Common myeloid progenitor, CD34-positive (primary cell): ENCODE data around the gene SCART1.

Experiments used
- CTCF ChIA-PET: fragments of 350-600 bp; sonication (Branson Sonifier 250); formaldehyde crosslinking; loops from one replicate; lab custom pipeline; 2021; ENCODE audit warnings: antibody characterized with exemption; lab: Charles Lee
- POLR2A ChIA-PET: fragments of 350-600 bp; sonication (Branson Sonifier 250); formaldehyde crosslinking; loops from one replicate; lab custom pipeline; 2021; ENCODE audit warnings: antibody characterized with exemption; lab: Charles Lee
- DNase-seq, 3 donors: peaks; one replicate each; pipeline versions ENCODE4 v3.0.0 to v3.0.0-alpha.2; 2013
- H3K27ac ChIP-seq, 2 experiments: 1 replicate in 1 of 2; 2 replicates in 1 of 2; pipeline ENCODE4 v1.7.0; 2013; ENCODE audit warnings: inconsistent platforms in 2 of 2, low read length in 2 of 2, mild to moderate bottlenecking in 2 of 2, low read depth in 1 of 2, moderate library complexity in 1 of 2; ENCODE audit not compliant: severe bottlenecking in 2 of 2, insufficient read depth in 1 of 2, poor library complexity in 1 of 2
- H3K27me3 ChIP-seq, 5 experiments: replicated peaks in 2 of 5; 1 replicate in 3 of 5; 2 replicates in 2 of 5; pipeline versions ENCODE4 v1.6.1 to v1.7.0; 2013; ENCODE audit warnings: low read length in 4 of 5, mild to moderate bottlenecking in 2 of 5, moderate library complexity in 2 of 5, inconsistent platforms in 1 of 5; ENCODE audit not compliant: insufficient read depth in 5 of 5, control insufficient read depth in 4 of 5
- H3K36me3 ChIP-seq, 4 experiments: 1 replicate in 2 of 4; 2 replicates in 2 of 4; pipeline versions ENCODE4 v1.6.1 to v1.7.0; 2013; ENCODE audit warnings: low read length in 3 of 4, control low read depth in 1 of 4, mild to moderate bottlenecking in 1 of 4; ENCODE audit not compliant: control insufficient read depth in 4 of 4, insufficient read depth in 4 of 4
- H3K4me1 ChIP-seq, 4 experiments: 1 replicate in 3 of 4; 2 replicates in 1 of 4; pipeline versions ENCODE4 v1.6.1 to v1.7.1; 2013; ENCODE audit warnings: low read length in 3 of 4, mild to moderate bottlenecking in 3 of 4, control low read depth in 1 of 4, inconsistent platforms in 1 of 4, moderate library complexity in 1 of 4; ENCODE audit not compliant: control insufficient read depth in 4 of 4, insufficient read depth in 4 of 4; ENCODE audit errors: control extremely low read depth in 1 of 4
- H3K4me3 ChIP-seq, 7 experiments: 1 replicate in 4 of 7; 2 replicates in 3 of 7; pipeline versions ENCODE4 v1.5.1 to v1.7.0; 2013; ENCODE audit warnings: mild to moderate bottlenecking in 7 of 7, low read length in 6 of 7, moderate library complexity in 6 of 7, inconsistent platforms in 2 of 7, low read depth in 2 of 7, control low read depth in 1 of 7; ENCODE audit not compliant: insufficient read depth in 4 of 7, control insufficient read depth in 1 of 7; ENCODE audit errors: extremely low read depth in 1 of 7
- H3K9me3 ChIP-seq, 5 experiments: 1 replicate in 4 of 5; 2 replicates in 1 of 5; pipeline versions ENCODE4 v1.6.1 to v1.7.1; 2013; ENCODE audit warnings: low read length in 4 of 5, mild to moderate bottlenecking in 2 of 5, inconsistent platforms in 1 of 5, low read depth in 1 of 5, moderate library complexity in 1 of 5; ENCODE audit not compliant: control insufficient read depth in 4 of 5, insufficient read depth in 2 of 5; ENCODE audit errors: control extremely low read depth in 1 of 5
- WGBS: methylation state at CpG from one replicate; pipeline ENCODE4 v1.1.5; 2013; ENCODE audit not compliant: insufficient coverage; 5-methylcytosine and 5-hydroxymethylcytosine counted together

Gene SCART1

DNA sequence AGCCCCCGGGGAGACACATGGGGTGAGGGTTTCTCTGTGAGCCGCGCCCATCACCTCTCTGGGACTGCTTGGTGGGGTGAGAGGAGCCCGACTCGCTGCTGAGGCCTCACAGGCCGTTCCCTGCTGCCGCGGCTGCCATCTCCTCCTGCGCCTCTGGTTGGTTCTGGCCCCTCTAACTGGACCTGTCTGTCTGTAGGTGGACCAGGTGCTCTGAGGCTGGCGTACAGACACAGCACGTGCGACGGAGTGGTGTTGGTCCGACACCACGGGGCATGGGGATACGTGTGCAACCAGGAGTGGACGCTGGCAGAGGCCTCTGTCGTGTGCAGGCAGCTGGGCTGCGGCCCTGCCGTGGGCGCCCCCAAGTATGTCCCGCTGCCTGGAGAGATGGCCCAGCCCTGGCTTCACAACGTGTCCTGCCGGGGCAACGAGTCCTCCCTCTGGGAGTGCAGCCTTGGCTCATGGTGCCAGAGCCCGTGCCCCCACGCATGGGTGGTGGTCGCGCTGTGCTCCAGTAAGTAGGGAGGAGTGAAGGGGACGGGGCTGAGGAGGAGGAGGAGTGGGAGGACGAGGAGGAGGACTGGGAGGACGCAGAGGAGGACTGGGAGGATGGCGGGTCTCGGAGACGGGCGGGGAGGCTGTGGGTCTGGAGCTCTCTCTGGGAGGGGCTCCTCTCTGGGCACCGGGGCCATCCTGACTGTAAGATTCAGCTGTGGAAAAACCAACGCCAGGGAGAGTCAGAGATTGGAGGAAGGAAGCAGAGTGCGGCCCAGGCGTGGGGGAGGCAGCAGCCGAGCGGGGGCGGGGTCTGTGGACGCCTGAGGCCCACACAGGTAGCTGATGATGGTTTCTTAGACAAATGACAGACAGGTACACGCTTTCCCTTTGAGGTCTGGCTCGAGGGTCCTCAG lies 2.6 kb downstream of the SCART1 start:
- Histone ChIP-seq H3K4me3 (no peak overlapping the region), H3K27me3 (peaks cover 0 to 2% (median 0%) of the 10 kb centered on the region in 5 experiments), H3K27ac (no peak overlapping the region), H3K9me3 (peaks cover 0 to 14% (median 0%) of the 10 kb centered on the region in 5 experiments), H3K36me3 (no peaks in the 10 kb centered on the region), H3K4me1 (no peaks in the 10 kb centered on the region)
- ChIA-PET CTCF (no interaction called here), POLR2A (no interaction called here)
- WGBS: 94% methylated on average over 46 of the region's 46 CpGs
- DNase-seq: no peak

DNA sequence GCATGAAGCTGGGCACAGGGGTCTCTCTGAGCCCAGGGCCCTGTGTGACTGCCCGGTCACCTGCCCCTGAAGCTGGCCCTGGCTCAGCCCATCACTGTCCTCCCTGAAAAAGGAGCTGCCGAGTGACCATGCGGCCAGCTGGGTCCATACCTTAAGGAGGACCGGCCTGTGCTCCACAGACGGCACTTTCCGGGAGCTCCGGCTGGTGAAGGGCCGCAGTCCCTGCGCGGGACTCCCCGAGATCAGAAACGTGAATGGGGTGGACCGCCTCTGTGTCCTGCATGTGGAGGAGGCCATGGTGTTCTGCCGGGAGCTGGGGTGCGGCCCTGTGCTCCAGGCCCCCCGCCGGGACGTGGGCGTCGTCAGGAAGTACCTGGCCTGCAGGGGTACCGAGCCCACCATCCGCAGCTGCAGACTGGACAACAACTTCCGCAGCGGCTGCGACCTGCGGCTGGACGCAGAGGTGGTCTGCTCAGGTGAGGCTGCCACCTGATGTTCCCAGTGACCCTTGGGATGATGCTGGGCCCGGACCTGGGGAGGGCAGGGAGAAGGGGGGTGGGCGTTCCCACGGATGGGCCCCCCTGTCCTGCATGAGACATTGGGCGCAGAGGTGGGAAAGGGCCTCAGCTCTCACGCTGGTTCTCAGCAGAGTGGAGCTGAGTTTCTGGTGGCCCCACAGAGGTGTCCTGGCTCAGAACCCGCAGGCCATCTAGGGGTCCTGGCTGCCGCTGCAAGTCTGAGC lies 3.5 kb downstream of the SCART1 start:
- Histone ChIP-seq H3K9me3 (peaks cover 0 to 13% (median 0%) of the 10 kb centered on the region in 5 experiments), H3K4me3 (no peak overlapping the region), H3K27ac (no peak overlapping the region), H3K4me1 (no peaks in the 10 kb centered on the region), H3K27me3 (peaks cover 0 to 2% (median 0%) of the 10 kb centered on the region in 5 experiments), H3K36me3 (no peaks in the 10 kb centered on the region)
- 99% methylated on average over 29 of the region's 34 CpGs for WGBS
- CTCF ChIA-PET: no interaction called here
- POLR2A ChIA-PET: no interaction called here
- no peak for DNase-seq

DNA sequence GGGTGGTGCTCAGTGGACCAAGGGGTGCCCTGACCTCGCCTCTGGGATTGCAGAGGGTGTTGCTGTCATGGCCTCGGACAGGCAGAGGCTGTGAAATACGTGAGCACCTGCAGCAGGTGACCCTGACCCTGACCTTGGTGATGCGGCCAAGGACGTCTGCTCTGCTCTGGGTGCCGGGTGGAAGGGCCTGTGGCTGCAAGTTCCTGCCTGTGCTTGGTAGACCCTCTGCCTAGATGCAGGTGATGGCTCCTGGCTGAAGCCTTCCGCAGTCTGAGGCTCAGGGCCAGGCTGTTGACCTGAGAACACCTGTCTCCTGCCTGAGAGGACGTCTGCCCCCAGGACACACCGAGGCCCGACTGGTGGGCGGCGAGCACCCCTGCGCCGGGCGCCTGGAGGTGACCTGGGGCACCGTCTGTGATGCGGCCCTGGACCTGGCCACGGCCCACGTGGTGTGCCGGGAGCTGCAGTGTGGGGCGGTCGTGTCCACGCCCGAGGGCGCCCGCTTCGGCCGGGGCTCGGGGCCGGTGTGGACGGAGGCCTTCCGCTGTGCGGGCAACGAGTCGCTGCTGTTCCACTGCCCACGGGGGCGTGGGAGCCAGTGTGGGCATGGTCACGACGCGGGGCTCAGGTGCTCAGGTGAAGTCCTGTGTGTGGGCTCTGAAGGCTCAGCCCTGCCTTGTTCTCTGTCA lies 4.4 kb downstream of the SCART1 start:
- 94% methylated on average over 38 of the region's 40 CpGs for WGBS
- Histone ChIP-seq H3K27ac (no peak overlapping the region), H3K4me1 (no peaks in the 10 kb centered on the region), H3K9me3 (peaks cover 0 to 11% (median 0%) of the 10 kb centered on the region in 5 experiments), H3K27me3 (peaks cover 0 to 2% (median 0%) of the 10 kb centered on the region in 5 experiments), H3K36me3 (no peaks in the 10 kb centered on the region), H3K4me3 (no peak overlapping the region)
- POLR2A ChIA-PET: no interaction called here
- CTCF ChIA-PET: no interaction called here
- DNase-seq: no peak

DNA sequence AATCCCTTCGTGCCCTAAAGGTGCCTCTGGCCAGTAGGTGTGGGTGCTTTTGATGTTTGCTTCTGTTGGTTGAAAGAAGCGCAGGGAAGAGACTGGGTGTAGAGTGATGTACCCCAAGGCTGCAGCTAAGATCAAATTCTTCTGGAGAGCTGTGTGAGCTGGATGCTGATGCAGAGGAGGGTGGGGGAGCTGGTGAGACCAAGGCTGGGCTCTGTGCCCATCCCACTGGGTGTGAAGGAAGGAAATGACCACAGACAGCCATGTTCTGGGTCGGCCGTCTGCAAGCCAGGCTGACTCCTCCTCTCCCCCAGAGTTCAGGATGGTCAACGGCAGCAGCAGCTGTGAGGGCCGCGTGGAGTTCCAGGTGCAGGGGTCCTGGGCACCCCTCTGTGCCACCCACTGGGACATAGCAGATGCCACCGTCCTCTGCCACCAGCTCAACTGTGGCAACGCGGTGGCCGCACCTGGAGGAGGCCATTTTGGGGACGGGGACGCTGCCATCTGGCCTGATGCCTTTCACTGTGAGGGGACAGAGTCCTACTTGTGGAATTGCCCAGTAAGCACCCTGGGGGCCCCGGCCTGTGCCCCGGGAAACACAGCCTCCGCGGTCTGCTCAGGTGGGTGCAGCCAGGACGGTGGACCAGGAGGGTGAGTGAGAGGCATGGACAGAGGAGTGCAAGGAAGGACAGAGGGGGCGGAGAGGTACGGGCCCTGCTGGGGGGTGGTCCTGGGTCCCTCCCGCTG lies 5.1 kb downstream of the SCART1 start:
- no peak overlapping the region for H3K27ac ChIP-seq
- peaks cover 0 to 11% (median 0%) of the 10 kb centered on the region in 5 experiments for H3K9me3 ChIP-seq
- peaks cover 0 to 2% (median 0%) of the 10 kb centered on the region in 5 experiments for H3K27me3 ChIP-seq
- no peak for DNase-seq
- WGBS: 87% methylated on average over 19 of the region's 21 CpGs
- ChIA-PET POLR2A (no interaction called here), CTCF (no interaction called here)
- H3K36me3 ChIP-seq: no peaks in the 10 kb centered on the region
- no peaks in the 10 kb centered on the region for H3K4me1 ChIP-seq
- no peak overlapping the region for H3K4me3 ChIP-seq

DNA sequence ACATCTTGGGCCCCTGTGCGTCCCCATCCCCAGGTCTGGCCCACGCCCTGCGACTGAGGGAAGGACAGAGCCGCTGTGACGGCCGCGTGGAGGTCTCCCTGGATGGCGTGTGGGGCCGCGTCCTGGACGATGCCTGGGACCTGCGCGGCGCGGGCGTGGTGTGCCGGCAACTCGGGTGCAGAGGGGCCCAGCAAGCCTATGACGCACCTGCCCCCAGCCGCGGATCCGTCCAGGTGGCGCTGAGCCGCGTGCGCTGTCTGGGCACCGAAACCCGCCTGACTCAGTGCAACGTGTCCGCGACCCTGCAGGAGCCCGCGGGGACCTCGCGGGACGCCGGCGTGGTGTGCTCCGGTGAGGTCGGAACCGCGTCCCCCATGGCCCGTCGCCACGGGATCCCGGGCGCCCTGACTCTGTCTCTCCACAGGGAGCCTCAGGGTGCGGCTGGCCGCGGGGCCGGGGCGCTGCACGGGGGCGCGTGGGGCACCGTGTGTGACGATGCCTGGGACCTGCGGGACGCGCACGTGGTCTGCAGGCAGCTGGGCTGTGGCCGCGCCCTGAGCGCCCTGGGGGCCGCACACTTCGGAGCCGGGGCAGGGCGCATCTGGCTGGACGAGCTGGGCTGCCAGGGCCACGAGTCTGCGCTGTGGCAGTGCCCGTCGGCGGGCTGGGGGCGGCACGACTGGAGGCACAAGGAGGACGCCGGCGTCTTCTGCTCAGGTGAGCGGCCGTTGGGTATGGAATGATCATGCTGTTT lies 5.9 kb downstream of the SCART1 start:
- WGBS: 72% methylated on average over 78 of the region's 81 CpGs
- no peak for DNase-seq
- Histone ChIP-seq H3K27ac (no peak overlapping the region), H3K9me3 (peaks cover 0 to 16% (median 0%) of the 10 kb centered on the region in 5 experiments), H3K36me3 (no peaks in the 10 kb centered on the region), H3K4me3 (no peak overlapping the region), H3K4me1 (no peaks in the 10 kb centered on the region), H3K27me3 (peaks cover 0 to 2% (median 0%) of the 10 kb centered on the region in 5 experiments)
- POLR2A ChIA-PET: no interaction called here
- CTCF ChIA-PET: interaction anchor here (0.6 kb wide), 1 partner anchor 30 kb away, joined by 3 read pairs; no protein-coding TSS in a partner anchor

DNA sequence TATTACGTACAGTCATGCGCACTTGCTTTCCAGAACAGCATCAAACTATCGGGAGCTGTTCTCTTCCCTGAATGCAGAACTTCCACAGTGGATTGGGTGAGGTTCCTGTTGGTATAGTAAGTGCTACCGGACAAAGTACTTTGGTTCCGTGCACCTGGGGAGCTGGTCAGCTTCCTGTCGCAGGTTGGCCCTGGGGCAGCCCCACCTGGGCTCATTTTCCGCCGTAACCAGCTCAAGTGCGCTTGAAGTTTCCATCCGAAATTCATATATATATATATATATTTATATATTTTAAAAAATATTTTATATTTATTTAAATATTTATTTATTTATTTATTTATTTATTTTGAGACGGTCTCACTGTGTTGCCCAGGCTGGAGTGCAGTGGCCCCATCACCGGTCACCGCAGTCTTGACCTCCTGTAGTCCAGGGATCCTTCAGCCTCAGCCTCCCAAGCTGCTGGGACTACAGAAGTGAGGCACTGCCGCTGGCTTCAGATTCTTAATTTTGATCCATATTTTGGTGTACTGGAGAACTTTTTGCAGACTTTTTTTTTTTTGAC lies 6.5 kb downstream of the SCART1 start:
- Histone ChIP-seq H3K4me3 (no peak overlapping the region), H3K36me3 (no peaks in the 10 kb centered on the region), H3K27me3 (peaks cover 0 to 6% (median 0%) of the 10 kb centered on the region in 5 experiments), H3K4me1 (no peaks in the 10 kb centered on the region), H3K9me3 (peaks cover 0 to 22% (median 0%) of the 10 kb centered on the region in 5 experiments), H3K27ac (no peak overlapping the region)
- POLR2A ChIA-PET: no interaction called here
- WGBS: 100% methylated on average over 5 of the region's 14 CpGs
- CTCF ChIA-PET: interaction anchor here (0.6 kb wide), 1 partner anchor 30 kb away, joined by 3 read pairs; no protein-coding TSS in a partner anchor
- no peak for DNase-seq
